Breast epithelium (tissue), 4 donors: ENCODE measurements around the gene KEAP1. TPM values are rescaled to one million over a fixed set of nuclear protein-coding genes. Genes with fewer than 3 reads are reported as not detected.
"Not testable (repeated sequence)": the region's sequence is repeated elsewhere in the genome, so short reads cannot be mapped to it uniquely, and the experiment has no call there.

Source experiments
- DNase-seq, 2 donors: peaks; one replicate each; pipeline ENCODE4 v3.0.0-alpha.2; 2019; ENCODE audit warnings: low spot score in 2 of 2
- H3K27ac ChIP-seq, 2 donors: fragments of 200-600 bp; sonication (generic) in 1 of 2; one replicate each; pipeline ENCODE4 v1.5.1; 2016 to 2019; ENCODE audit warnings: mild to moderate bottlenecking in 1 of 2
- H3K27me3 ChIP-seq, 2 donors: fragments of 200-600 bp; sonication (generic) in 1 of 2; one replicate each; pipeline versions ENCODE4 v1.5.1 to v1.6.0; 2017 to 2019; ENCODE audit warnings: control low read depth in 1 of 2, mild to moderate bottlenecking in 1 of 2
- H3K36me3 ChIP-seq: fragments of 200-600 bp; one replicate; pipeline ENCODE4 v1.5.1; 2019
- H3K4me1 ChIP-seq, 2 donors: fragments of 200-600 bp; sonication (generic); one replicate each; pipeline ENCODE4 v1.5.1; 2016 to 2019; ENCODE audit warnings: control low read depth in 1 of 2
- H3K4me3 ChIP-seq, 3 donors: fragments of 200-600 bp; sonication (generic); 1 replicate in 2 of 3; 2 replicates in 1 of 3; pipeline ENCODE4 v1.5.1; 2016 to 2019; ENCODE audit warnings: mild to moderate bottlenecking in 3 of 3, moderate library complexity in 2 of 3
- H3K9me3 ChIP-seq, 2 donors: fragments of 200-600 bp; sonication (generic) in 1 of 2; one replicate each; pipeline ENCODE4 v1.5.1; 2016 to 2019; ENCODE audit warnings: control low read depth in 1 of 2
- CTCF ChIP-seq, 3 donors: fragments of 450-650 bp; IDR thresholded peaks; one replicate each; pipeline ENCODE4 v1.5.1; 2016 to 2017; ENCODE audit warnings: antibody characterized with exemption in 3 of 3, mild to moderate bottlenecking in 3 of 3, moderate library complexity in 3 of 3
- POLR2A ChIP-seq: fragments of 450-650 bp; IDR thresholded peaks from one replicate; pipeline ENCODE4 v1.6.1; 2016; ENCODE audit warnings: antibody characterized with exemption, mild to moderate bottlenecking, moderate library complexity
- POLR2AphosphoS5 ChIP-seq, 3 donors: sonication (generic); formaldehyde crosslinking; IDR thresholded peaks; one replicate each; pipeline ENCODE4 v1.6.1; 2017; ENCODE audit warnings: antibody characterized with exemption in 3 of 3
- intact Hi-C: fragments of 100-400 bp; cut with DNase I; formaldehyde crosslinking; loops from one replicate; pipeline ENCODE4 v1.15.1; 2023; ENCODE audit warnings: low total_unique reads
- total RNA-seq, 3 donors: library from RNA; depleted of rRNA; stranded (reverse); fragments of >200 nt; gene quantifications; one replicate each; pipeline ENCODE4 v1.1.0, GENCODE V29; 2016

KEAP1 gene
- total RNA-seq = 10 to 100 TPM; 52.8 to 53.6 (median 53.6) TPM

- Histone ChIP-seq H3K9me3 (no peaks in the 10 kb centered on the region), H3K27me3 (no peaks in the 10 kb centered on the region), H3K4me1 (peaks cover 0 to 4% of the 10 kb centered on the region in 2 donors), H3K27ac (peak within 1 kb of the TSS; percentile 95 to 97), H3K36me3 (no peaks in the 10 kb centered on the region), H3K4me3 (peak within 1 kb of the TSS; percentile 82 to 98 (median 87))
- DNase-seq = peak in 1 of 2 donors; percentile 38
- intact Hi-C loops = no loop called here
- no peak for TF ChIP-seq CTCF (IDR thresholded peaks at IDR 0.05)
- TF ChIP-seq POLR2AphosphoS5 (IDR thresholded peaks at IDR 0.05) = no peak
- TF ChIP-seq POLR2A = no peak
Observed at GRCh38 chr19:10503002-10503789, at the start of gene KEAP1. Gene KEAP1 (minus strand): TSS chr19:10503356. CDS start chr19:10500033, 3,323 bp downstream.

GRCh38 chr19:10552510-10553053, 49.4 kb upstream of the KEAP1 start:
- DNase-seq = no peak
- Histone ChIP-seq H3K9me3 (no peaks in the 10 kb centered on the region), H3K27ac (peak overlapping the region in 1 of 2 donors; percentile 25), H3K4me3 (no peak overlapping the region), H3K36me3 (peaks cover 4% of the 10 kb centered on the region), H3K4me1 (no peaks in the 10 kb centered on the region), H3K27me3 (no peaks in the 10 kb centered on the region)
- TF ChIP-seq POLR2A = no peak
- no peak for TF ChIP-seq CTCF (IDR thresholded peaks at IDR 0.05)
- intact Hi-C loops = no loop called here

- no peak for DNase-seq
- Histone ChIP-seq H3K36me3 (peaks cover 4% of the 10 kb centered on the region), H3K27ac (no peak overlapping the region), H3K4me1 (no peaks in the 10 kb centered on the region), H3K9me3 (no peaks in the 10 kb centered on the region), H3K27me3 (no peaks in the 10 kb centered on the region), H3K4me3 (no peak overlapping the region)
- TF ChIP-seq POLR2AphosphoS5 (IDR thresholded peaks at IDR 0.05) (no peak), POLR2A (no peak)
- intact Hi-C loops = no loop called here
Observed at GRCh38 chr19:10551698-10552301, 48.6 kb upstream of the KEAP1 start.

- H3K27me3 ChIP-seq, DNase-seq, intact Hi-C loops, H3K36me3 ChIP-seq, H3K4me3 ChIP-seq, H3K9me3 ChIP-seq, H3K27ac ChIP-seq, H3K4me1 ChIP-seq: not testable (repeated sequence)
Observed at GRCh38 chr19:10551006-10551405, 47.9 kb upstream of the KEAP1 start.

- Histone ChIP-seq H3K27ac (no peak overlapping the region), H3K36me3 (peaks cover 4% of the 10 kb centered on the region), H3K4me3 (no peak overlapping the region), H3K9me3 (no peaks in the 10 kb centered on the region), H3K4me1 (peaks cover 0 to 1% of the 10 kb centered on the region in 2 donors), H3K27me3 (no peaks in the 10 kb centered on the region)
- intact Hi-C loops = no loop called here
- no peak for TF ChIP-seq CTCF (IDR thresholded peaks at IDR 0.05)
- DNase-seq = no peak
Observed at GRCh38 chr19:10550336-10550735, 47.2 kb upstream of the KEAP1 start.

GRCh38 chr19:10549733-10550132, 46.6 kb upstream of the KEAP1 start:
- Histone ChIP-seq H3K4me1 (peaks cover 0 to 7% of the 10 kb centered on the region in 2 donors), H3K27ac (no peak overlapping the region), H3K4me3 (no peak overlapping the region), H3K36me3 (peaks cover 4% of the 10 kb centered on the region), H3K9me3 (no peaks in the 10 kb centered on the region), H3K27me3 (no peaks in the 10 kb centered on the region)
- intact Hi-C loops = no loop called here
- DNase-seq = no peak
- TF ChIP-seq CTCF (IDR thresholded peaks at IDR 0.05) (no peak), POLR2AphosphoS5 (IDR thresholded peaks at IDR 0.05) (no peak), POLR2A (no peak)
